ENCODE data around the gene WWOX. TPM values are rescaled to one million over a fixed set of nuclear protein-coding genes. Genes with fewer than 3 reads are reported as not detected.

Gene WWOX
- total and polyA plus RNA-seq, 2 of the 8 experiments (the other 6 are each of a cell fraction or from before 2014, with no cell fraction given) = 5.4 to 16.7 TPM

DNA sequence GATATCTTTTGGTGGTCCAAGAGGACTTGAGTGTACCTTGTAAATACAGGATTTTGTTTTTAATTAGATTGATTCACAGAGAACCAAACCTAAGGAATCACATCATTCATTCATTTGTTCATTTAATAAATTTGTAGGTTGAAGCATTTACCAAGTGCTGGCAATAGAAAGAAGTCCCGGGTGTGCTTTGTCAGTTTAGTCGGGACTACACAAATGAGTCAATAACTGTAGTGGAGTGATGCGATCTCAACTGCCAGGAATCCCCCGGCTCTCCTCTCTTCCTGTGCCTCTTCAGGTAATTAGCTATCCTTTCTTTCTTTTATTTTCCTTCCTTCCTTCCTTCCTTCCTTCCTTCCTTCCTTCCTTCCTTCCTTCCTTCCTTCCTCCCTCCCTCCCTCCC, 1.4 kb upstream of the WWOX start:
- DNase-seq (ENCODE audit: low read depth in 1 of 2, low spot score in 2 of 2) = no peak
- H3K4me2 ChIP-seq (ENCODE audit: insufficient read depth in 1 of 2, low read depth in 2 of 2, low read length in 2 of 2) = no peak overlapping the region; a peak in 1 of 4 replicates
- no peak overlapping the region for H3K18ac ChIP-seq (ENCODE audit: extremely low read depth, low read length)
- TF ChIP-seq FOSL1 (IDR thresholded peaks at IDR 0.05; ENCODE audit: insufficient read depth, low read depth, low read length) = no peak
- no peak for TF ChIP-seq SRF (IDR thresholded peaks at IDR 0.05; ENCODE audit: low read depth, low read length)
- no peak for TF ChIP-seq POLR2A (IDR thresholded peaks at IDR 0.05; ENCODE audit: control extremely low read depth in 1 of 2, low read depth in 2 of 2, low read length in 2 of 2)
- no peak for TF ChIP-seq TAF1 (IDR thresholded peaks at IDR 0.05; ENCODE audit: low read depth, low read length)
- TF ChIP-seq SIRT6 (IDR thresholded peaks at IDR 0.05; ENCODE audit: low read length) = no peak
- TF ChIP-seq, protein P1, sequence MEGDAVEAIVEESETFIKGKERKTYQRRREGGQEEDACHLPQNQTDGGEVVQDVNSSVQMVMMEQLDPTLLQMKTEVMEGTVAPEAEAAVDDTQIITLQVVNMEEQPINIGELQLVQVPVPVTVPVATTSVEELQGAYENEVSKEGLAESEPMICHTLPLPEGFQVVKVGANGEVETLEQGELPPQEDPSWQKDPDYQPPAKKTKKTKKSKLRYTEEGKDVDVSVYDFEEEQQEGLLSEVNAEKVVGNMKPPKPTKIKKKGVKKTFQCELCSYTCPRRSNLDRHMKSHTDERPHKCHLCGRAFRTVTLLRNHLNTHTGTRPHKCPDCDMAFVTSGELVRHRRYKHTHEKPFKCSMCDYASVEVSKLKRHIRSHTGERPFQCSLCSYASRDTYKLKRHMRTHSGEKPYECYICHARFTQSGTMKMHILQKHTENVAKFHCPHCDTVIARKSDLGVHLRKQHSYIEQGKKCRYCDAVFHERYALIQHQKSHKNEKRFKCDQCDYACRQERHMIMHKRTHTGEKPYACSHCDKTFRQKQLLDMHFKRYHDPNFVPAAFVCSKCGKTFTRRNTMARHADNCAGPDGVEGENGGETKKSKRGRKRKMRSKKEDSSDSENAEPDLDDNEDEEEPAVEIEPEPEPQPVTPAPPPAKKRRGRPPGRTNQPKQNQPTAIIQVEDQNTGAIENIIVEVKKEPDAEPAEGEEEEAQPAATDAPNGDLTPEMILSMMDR (IDR thresholded peaks at IDR 0.05; ENCODE audit: control extremely low read depth in 1 of 3, insufficient read depth in 1 of 3, low read depth in 1 of 3, low read length in 3 of 3) = no peak
- no peak overlapping the region for H2BK20ac ChIP-seq (ENCODE audit: low read length)
- 82% methylated on average over 3 of the region's 4 CpGs; no CpG with 5 or more reads in 1 of the 2 experiments for WGBS, 2 experiments (ENCODE audit: extremely low coverage in 1 of 2, insufficient coverage in 1 of 2, insufficient read length in 1 of 2, insufficient replicate concordance in 2 of 2, low coverage in 1 of 2, low lambda C conversion rate in 2 of 2, missing lambda C conversion rate in 1 of 2)
- H2BK120ac ChIP-seq (replicated peaks; ENCODE audit: low read depth, low read length) = no peak overlapping the region
- no peak overlapping the region for H3K27ac ChIP-seq (ENCODE audit: low read depth, low read length)
- no peak overlapping the region for H3K9ac ChIP-seq (replicated peaks in 1 of 4; ENCODE audit: extremely low read depth in 1 of 4, low read depth in 3 of 4, low read length in 3 of 4)
- H3K14ac ChIP-seq (ENCODE audit: insufficient read length) = no peak overlapping the region
- H4K91ac ChIP-seq (replicated peaks; ENCODE audit: insufficient read length, low read length) = no peak overlapping the region
- H3K23ac ChIP-seq (ENCODE audit: insufficient read length) = no peak overlapping the region
- no peak overlapping the region for H3K4me3 ChIP-seq (ENCODE audit: extremely low read depth in 1 of 4, insufficient read depth in 2 of 4, low read depth in 3 of 4, low read length in 4 of 4)
- no peak overlapping the region for H2BK5ac ChIP-seq (ENCODE audit: low read depth, low read length)
- ChIA-PET POLR2A (ENCODE audit: partially characterized antibody) (no interaction called here), CTCF (ENCODE audit: partially characterized antibody) (interaction anchor here (0.8 to 2.9 kb wide), 6 partner anchors 10 to 514 kb away, joined by 3 to 24 read pairs (median 3); no protein-coding TSS in a partner anchor)
- H4K5ac ChIP-seq (ENCODE audit: insufficient read length, low read depth, low read length) = no peak overlapping the region
- peaks cover 0 to 11% (median 2%) of the 10 kb centered on the region in 4 experiments; a peak in 3 of 7 replicates for H3K27me3 ChIP-seq (replicated peaks in 1 of 4; ENCODE audit: control insufficient read depth in 3 of 4, extremely low read depth in 1 of 4, insufficient read depth in 3 of 4, low read length in 3 of 4)
- no peaks in the 10 kb centered on the region for H3K79me2 ChIP-seq (ENCODE audit: control insufficient read depth in 1 of 2, insufficient read depth in 2 of 2, low read length in 2 of 2)
- H3K4ac ChIP-seq (replicated peaks; ENCODE audit: insufficient read length, low read depth, low read length) = no peak overlapping the region
- no peak overlapping the region for H2AFZ ChIP-seq (ENCODE audit: low read length)
- H2BK12ac ChIP-seq (ENCODE audit: low read depth, low read length) = no peak overlapping the region
- peaks cover 0 to 3% (median 0%) of the 10 kb centered on the region in 4 experiments; a peak in 2 of 7 replicates for H3K4me1 ChIP-seq (replicated peaks in 1 of 4; ENCODE audit: control insufficient read depth in 3 of 4, insufficient read depth in 4 of 4, low read length in 3 of 4)
- no peak overlapping the region for H2AK5ac ChIP-seq (ENCODE audit: low read depth, low read length)
- FAIRE-seq = no peak
- H2BK15ac ChIP-seq (ENCODE audit: low read length) = no peak overlapping the region
- peaks cover 5% of the 10 kb centered on the region; the same call in 1 of the 2 replicates for H3K23me2 ChIP-seq (ENCODE audit: low read depth, low read length)
- H3K79me1 ChIP-seq (ENCODE audit: low read depth, low read length) = peaks cover 4% of the 10 kb centered on the region; the same call in 1 of the 2 replicates
- H4K8ac ChIP-seq (ENCODE audit: extremely low read depth, insufficient read depth, low read length) = no peak overlapping the region
- H3K36me3 ChIP-seq (ENCODE audit: control insufficient read depth in 2 of 4, insufficient read depth in 4 of 4, low read length in 3 of 4) = 0 out of 8 replicates have a peak, but pooled peaks cover 0 to 4% (median 0%) of the 10 kb centered on the region in 4 experiments
- no peaks in the 10 kb centered on the region for H3K9me3 ChIP-seq (ENCODE audit: insufficient read depth in 2 of 2, low read depth in 1 of 2, low read length in 1 of 2)
- H4K20me1 ChIP-seq (replicated peaks in 1 of 2; ENCODE audit: control insufficient read depth in 1 of 2, insufficient read depth in 2 of 2, low read length in 2 of 2) = peaks cover 0 to 1% of the 10 kb centered on the region in 2 experiments
- no peak overlapping the region for H3K56ac ChIP-seq (replicated peaks; ENCODE audit: insufficient read length, low read depth, low read length)

Measured in H1 (cell line).